ENCODE measurements around the gene HS3ST4.

The HS3ST4 gene

GRCh38 chr16:25877103-25877502, 185.3 kb downstream of the HS3ST4 start:
- no peaks in the 10 kb centered on the region for H3K4me1 ChIP-seq (ENCODE audit: control insufficient read depth in 1 of 2, insufficient read depth in 2 of 2, low read length in 2 of 2)
- no peaks in the 10 kb centered on the region for H3K27me3 ChIP-seq (ENCODE audit: control insufficient read depth in 1 of 2, insufficient read depth in 2 of 2, low read length in 2 of 2)
- no peaks in the 10 kb centered on the region for H3K9me3 ChIP-seq (ENCODE audit: control insufficient read depth in 1 of 2, low read length in 2 of 2)
- H3K36me3 ChIP-seq (ENCODE audit: control insufficient read depth in 1 of 2, insufficient read depth in 2 of 2, low read length in 2 of 2): no peaks in the 10 kb centered on the region
- no peak overlapping the region for H3K4me3 ChIP-seq (ENCODE audit: low read depth in 1 of 2, low read length in 2 of 2)
- H3K27ac ChIP-seq (ENCODE audit: low read depth, low read length): no peak overlapping the region
- no peak overlapping the region for H3K9ac ChIP-seq (ENCODE audit: low read depth in 1 of 2, low read length in 2 of 2)

GRCh38 chr16:25886598-25886997, 194.8 kb downstream of the HS3ST4 start:
- no peaks in the 10 kb centered on the region for H3K27me3 ChIP-seq (ENCODE audit: control insufficient read depth in 1 of 2, insufficient read depth in 2 of 2, low read length in 2 of 2)
- no peak overlapping the region for H3K9ac ChIP-seq (ENCODE audit: low read depth in 1 of 2, low read length in 2 of 2)
- no peaks in the 10 kb centered on the region for H3K9me3 ChIP-seq (ENCODE audit: control insufficient read depth in 1 of 2, low read length in 2 of 2)
- no peak overlapping the region for H3K4me3 ChIP-seq (ENCODE audit: low read depth in 1 of 2, low read length in 2 of 2)
- no peak overlapping the region for H3K27ac ChIP-seq (ENCODE audit: low read depth, low read length)
- no peaks in the 10 kb centered on the region for H3K36me3 ChIP-seq (ENCODE audit: control insufficient read depth in 1 of 2, insufficient read depth in 2 of 2, low read length in 2 of 2)
- H3K4me1 ChIP-seq (ENCODE audit: control insufficient read depth in 1 of 2, insufficient read depth in 2 of 2, low read length in 2 of 2): no peaks in the 10 kb centered on the region

GRCh38 chr16:25888868-25889267, 197.1 kb downstream of the HS3ST4 start:
- Histone ChIP-seq H3K4me3 (ENCODE audit: low read depth in 1 of 2, low read length in 2 of 2) (no peak overlapping the region), H3K27ac (ENCODE audit: low read depth, low read length) (no peak overlapping the region), H3K27me3 (ENCODE audit: control insufficient read depth in 1 of 2, insufficient read depth in 2 of 2, low read length in 2 of 2) (no peaks in the 10 kb centered on the region), H3K4me1 (ENCODE audit: control insufficient read depth in 1 of 2, insufficient read depth in 2 of 2, low read length in 2 of 2) (no peaks in the 10 kb centered on the region), H3K9ac (ENCODE audit: low read depth in 1 of 2, low read length in 2 of 2) (no peak overlapping the region), H3K9me3 (ENCODE audit: control insufficient read depth in 1 of 2, low read length in 2 of 2) (no peaks in the 10 kb centered on the region), H3K36me3 (ENCODE audit: control insufficient read depth in 1 of 2, insufficient read depth in 2 of 2, low read length in 2 of 2) (no peaks in the 10 kb centered on the region)

- H3K9me3 ChIP-seq (ENCODE audit: control insufficient read depth in 1 of 2, low read length in 2 of 2): no peaks in the 10 kb centered on the region
- H3K27me3 ChIP-seq (ENCODE audit: control insufficient read depth in 1 of 2, insufficient read depth in 2 of 2, low read length in 2 of 2): no peaks in the 10 kb centered on the region
- H3K27ac ChIP-seq (ENCODE audit: low read depth, low read length): no peak overlapping the region
- H3K9ac ChIP-seq (ENCODE audit: low read depth in 1 of 2, low read length in 2 of 2): no peak overlapping the region
- no peaks in the 10 kb centered on the region for H3K4me1 ChIP-seq (ENCODE audit: control insufficient read depth in 1 of 2, insufficient read depth in 2 of 2, low read length in 2 of 2)
- H3K4me3 ChIP-seq (ENCODE audit: low read depth in 1 of 2, low read length in 2 of 2): no peak overlapping the region
- no peaks in the 10 kb centered on the region for H3K36me3 ChIP-seq (ENCODE audit: control insufficient read depth in 1 of 2, insufficient read depth in 2 of 2, low read length in 2 of 2)
These were observed 201.6 kb downstream of the HS3ST4 start for GRCh38 chr16:25893332-25893731.

GRCh38 chr16:25894093-25894492, 202.3 kb downstream of the HS3ST4 start:
- H3K27me3 ChIP-seq (ENCODE audit: control insufficient read depth in 1 of 2, insufficient read depth in 2 of 2, low read length in 2 of 2): no peaks in the 10 kb centered on the region
- no peak overlapping the region for H3K9ac ChIP-seq (ENCODE audit: low read depth in 1 of 2, low read length in 2 of 2)
- H3K4me3 ChIP-seq (ENCODE audit: low read depth in 1 of 2, low read length in 2 of 2): no peak overlapping the region
- no peaks in the 10 kb centered on the region for H3K9me3 ChIP-seq (ENCODE audit: control insufficient read depth in 1 of 2, low read length in 2 of 2)
- H3K36me3 ChIP-seq (ENCODE audit: control insufficient read depth in 1 of 2, insufficient read depth in 2 of 2, low read length in 2 of 2): no peaks in the 10 kb centered on the region
- no peak overlapping the region for H3K27ac ChIP-seq (ENCODE audit: low read depth, low read length)
- no peaks in the 10 kb centered on the region for H3K4me1 ChIP-seq (ENCODE audit: control insufficient read depth in 1 of 2, insufficient read depth in 2 of 2, low read length in 2 of 2)

- H3K27ac ChIP-seq (ENCODE audit: low read depth, low read length): no peak overlapping the region
- no peak overlapping the region for H3K9ac ChIP-seq (ENCODE audit: low read depth in 1 of 2, low read length in 2 of 2)
- H3K4me1 ChIP-seq (ENCODE audit: control insufficient read depth in 1 of 2, insufficient read depth in 2 of 2, low read length in 2 of 2): no peaks in the 10 kb centered on the region
- no peak overlapping the region for H3K4me3 ChIP-seq (ENCODE audit: low read depth in 1 of 2, low read length in 2 of 2)
- H3K36me3 ChIP-seq (ENCODE audit: control insufficient read depth in 1 of 2, insufficient read depth in 2 of 2, low read length in 2 of 2): no peaks in the 10 kb centered on the region
- no peaks in the 10 kb centered on the region for H3K27me3 ChIP-seq (ENCODE audit: control insufficient read depth in 1 of 2, insufficient read depth in 2 of 2, low read length in 2 of 2)
- H3K9me3 ChIP-seq (ENCODE audit: control insufficient read depth in 1 of 2, low read length in 2 of 2): no peaks in the 10 kb centered on the region
These were observed 203.6 kb downstream of the HS3ST4 start for GRCh38 chr16:25895380-25895779.

- Histone ChIP-seq H3K4me3 (ENCODE audit: low read depth in 1 of 2, low read length in 2 of 2) (no peak overlapping the region), H3K4me1 (ENCODE audit: control insufficient read depth in 1 of 2, insufficient read depth in 2 of 2, low read length in 2 of 2) (no peaks in the 10 kb centered on the region), H3K27me3 (ENCODE audit: control insufficient read depth in 1 of 2, insufficient read depth in 2 of 2, low read length in 2 of 2) (no peaks in the 10 kb centered on the region), H3K9me3 (ENCODE audit: control insufficient read depth in 1 of 2, low read length in 2 of 2) (no peaks in the 10 kb centered on the region), H3K9ac (ENCODE audit: low read depth in 1 of 2, low read length in 2 of 2) (no peak overlapping the region), H3K36me3 (ENCODE audit: control insufficient read depth in 1 of 2, insufficient read depth in 2 of 2, low read length in 2 of 2) (no peaks in the 10 kb centered on the region), H3K27ac (ENCODE audit: low read depth, low read length) (no peak overlapping the region)
These were observed 204.7 kb downstream of the HS3ST4 start for GRCh38 chr16:25896411-25896810.

GRCh38 chr16:25897702-25898101, 205.9 kb downstream of the HS3ST4 start:
- H3K27me3 ChIP-seq (ENCODE audit: control insufficient read depth in 1 of 2, insufficient read depth in 2 of 2, low read length in 2 of 2): no peaks in the 10 kb centered on the region
- no peaks in the 10 kb centered on the region for H3K36me3 ChIP-seq (ENCODE audit: control insufficient read depth in 1 of 2, insufficient read depth in 2 of 2, low read length in 2 of 2)
- H3K4me1 ChIP-seq (ENCODE audit: control insufficient read depth in 1 of 2, insufficient read depth in 2 of 2, low read length in 2 of 2): no peaks in the 10 kb centered on the region
- no peak overlapping the region for H3K4me3 ChIP-seq (ENCODE audit: low read depth in 1 of 2, low read length in 2 of 2)
- no peak overlapping the region for H3K9ac ChIP-seq (ENCODE audit: low read depth in 1 of 2, low read length in 2 of 2)
- H3K9me3 ChIP-seq (ENCODE audit: control insufficient read depth in 1 of 2, low read length in 2 of 2): no peaks in the 10 kb centered on the region
- H3K27ac ChIP-seq (ENCODE audit: low read depth, low read length): no peak overlapping the region

GRCh38 chr16:25905810-25906209, 214.1 kb downstream of the HS3ST4 start:
- no peak overlapping the region for H3K9ac ChIP-seq (ENCODE audit: low read depth in 1 of 2, low read length in 2 of 2)
- no peaks in the 10 kb centered on the region for H3K4me1 ChIP-seq (ENCODE audit: control insufficient read depth in 1 of 2, insufficient read depth in 2 of 2, low read length in 2 of 2)
- no peak overlapping the region for H3K27ac ChIP-seq (ENCODE audit: low read depth, low read length)
- no peaks in the 10 kb centered on the region for H3K9me3 ChIP-seq (ENCODE audit: control insufficient read depth in 1 of 2, low read length in 2 of 2)
- no peaks in the 10 kb centered on the region for H3K27me3 ChIP-seq (ENCODE audit: control insufficient read depth in 1 of 2, insufficient read depth in 2 of 2, low read length in 2 of 2)
- no peaks in the 10 kb centered on the region for H3K36me3 ChIP-seq (ENCODE audit: control insufficient read depth in 1 of 2, insufficient read depth in 2 of 2, low read length in 2 of 2)
- H3K4me3 ChIP-seq (ENCODE audit: low read depth in 1 of 2, low read length in 2 of 2): no peak overlapping the region

- Histone ChIP-seq H3K4me1 (ENCODE audit: control insufficient read depth in 1 of 2, insufficient read depth in 2 of 2, low read length in 2 of 2) (no peaks in the 10 kb centered on the region), H3K36me3 (ENCODE audit: control insufficient read depth in 1 of 2, insufficient read depth in 2 of 2, low read length in 2 of 2) (no peaks in the 10 kb centered on the region), H3K4me3 (ENCODE audit: low read depth in 1 of 2, low read length in 2 of 2) (no peak overlapping the region), H3K9ac (ENCODE audit: low read depth in 1 of 2, low read length in 2 of 2) (no peak overlapping the region), H3K9me3 (ENCODE audit: control insufficient read depth in 1 of 2, low read length in 2 of 2) (no peaks in the 10 kb centered on the region), H3K27ac (ENCODE audit: low read depth, low read length) (no peak overlapping the region), H3K27me3 (ENCODE audit: control insufficient read depth in 1 of 2, insufficient read depth in 2 of 2, low read length in 2 of 2) (no peaks in the 10 kb centered on the region)
These were observed 219.2 kb downstream of the HS3ST4 start for GRCh38 chr16:25910971-25911370.

- H3K4me3 ChIP-seq (ENCODE audit: low read depth in 1 of 2, low read length in 2 of 2): no peak overlapping the region
- no peak overlapping the region for H3K9ac ChIP-seq (ENCODE audit: low read depth in 1 of 2, low read length in 2 of 2)
- no peaks in the 10 kb centered on the region for H3K36me3 ChIP-seq (ENCODE audit: control insufficient read depth in 1 of 2, insufficient read depth in 2 of 2, low read length in 2 of 2)
- H3K9me3 ChIP-seq (ENCODE audit: control insufficient read depth in 1 of 2, low read length in 2 of 2): no peaks in the 10 kb centered on the region
- H3K27ac ChIP-seq (ENCODE audit: low read depth, low read length): no peak overlapping the region
- no peaks in the 10 kb centered on the region for H3K27me3 ChIP-seq (ENCODE audit: control insufficient read depth in 1 of 2, insufficient read depth in 2 of 2, low read length in 2 of 2)
- no peaks in the 10 kb centered on the region for H3K4me1 ChIP-seq (ENCODE audit: control insufficient read depth in 1 of 2, insufficient read depth in 2 of 2, low read length in 2 of 2)
These were observed 220.6 kb downstream of the HS3ST4 start for GRCh38 chr16:25912321-25912720.
